Fibroblast of villous mesenchyme (primary cell): Measurements from ENCODE around the gene HOXB2. TPM values are rescaled to one million over a fixed set of nuclear protein-coding genes. Genes with fewer than 3 reads are reported as not detected.

ENCODE experiments used
- DNase-seq: peaks from one replicate; pipeline ENCODE4 v3.0.0-alpha.2; 2010; ENCODE audit warnings: low read depth
- H3K4me3 ChIP-seq: 2 replicates; pipeline ENCODE4 v1.5.1; 2011; ENCODE audit warnings: low read depth, mild to moderate bottlenecking, low read length
- CTCF ChIP-seq: IDR thresholded peaks from 2 replicates; pipeline ENCODE4 v1.5.1; 2012; ENCODE audit warnings: low read depth, mild to moderate bottlenecking, low read length; ENCODE audit not compliant: insufficient read depth
- total RNA-seq: library from RNA; depleted of rRNA; stranded (reverse); fragments of >200 nt; gene quantifications from 2 replicates; pipeline ENCODE4 v1.2.3, GENCODE V29; 2012

Gene HOXB2
- total RNA-seq, 1 donor: 4.3 TPM

GRCh38 chr17:48503747-48504146 is 41.2 kb downstream of the HOXB2 start:
- DNase-seq: peak; percentile 84
- H3K4me3 ChIP-seq: no peak overlapping the region
- no peak for TF ChIP-seq CTCF

GRCh38 chr17:48502901-48503300 is 42.0 kb downstream of the HOXB2 start:
- TF ChIP-seq CTCF: no peak
- DNase-seq: peak; percentile 83
- no peak overlapping the region for H3K4me3 ChIP-seq

- DNase-seq: no peak
- H3K4me3 ChIP-seq: no peak overlapping the region
- TF ChIP-seq CTCF: no peak
These were observed 42.6 kb downstream of the HOXB2 start for GRCh38 chr17:48502312-48502711.

DNA sequence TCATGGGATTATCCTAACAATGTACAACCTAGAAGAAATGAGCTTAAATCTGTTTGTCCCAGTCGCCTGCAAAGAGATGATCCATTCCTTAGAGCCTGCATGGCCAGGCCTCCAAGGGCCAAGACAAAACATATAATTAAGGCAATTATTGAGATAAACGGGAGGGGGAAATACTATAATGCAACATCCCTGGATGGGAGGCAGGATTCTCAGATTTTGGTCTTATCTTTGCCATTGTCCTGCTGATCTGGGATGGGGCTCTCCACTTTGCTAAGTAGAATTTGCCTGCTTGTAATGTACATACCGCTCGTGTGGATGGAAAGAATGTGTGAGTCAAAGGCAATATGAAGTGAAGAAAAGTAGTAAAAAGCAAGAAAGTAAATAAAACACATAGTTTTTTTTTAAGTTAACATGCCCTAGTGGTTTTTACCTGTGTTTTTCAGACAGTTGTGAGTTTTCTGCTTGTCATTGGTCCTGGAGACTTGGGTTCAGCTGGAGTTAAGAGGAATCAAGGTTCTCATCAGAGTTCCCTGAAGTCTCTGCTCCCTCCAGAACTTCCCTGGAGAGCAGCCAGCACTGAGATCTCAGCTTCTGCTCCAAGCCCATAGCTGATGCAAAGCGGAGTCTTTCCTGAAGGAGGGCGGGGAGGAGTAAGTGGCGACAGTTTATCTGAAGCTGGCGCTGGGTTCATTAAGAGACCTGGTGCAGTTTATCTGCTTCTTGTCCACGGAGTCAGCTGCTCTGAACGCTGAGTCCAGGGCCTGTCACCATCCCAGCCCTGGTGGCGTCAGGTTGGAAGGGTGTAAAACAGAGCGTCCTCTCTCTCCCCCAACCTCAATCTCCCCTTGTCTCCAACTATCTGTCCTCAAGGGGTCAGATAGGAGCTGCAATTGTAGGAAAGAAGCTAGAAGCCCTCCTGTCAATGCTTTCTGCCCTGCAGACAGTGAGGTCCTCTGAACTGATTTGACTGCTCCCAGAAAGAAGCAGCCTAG is 44.2 kb downstream of the HOXB2 start:
- H3K4me3 ChIP-seq: no peak overlapping the region
- peak; percentile 30 for TF ChIP-seq CTCF
- peak; percentile 53 for DNase-seq

- TF ChIP-seq CTCF: no peak
- DNase-seq: peak; percentile 40
- H3K4me3 ChIP-seq: no peak overlapping the region
These were observed 45.0 kb downstream of the HOXB2 start for GRCh38 chr17:48499735-48500434.

DNA sequence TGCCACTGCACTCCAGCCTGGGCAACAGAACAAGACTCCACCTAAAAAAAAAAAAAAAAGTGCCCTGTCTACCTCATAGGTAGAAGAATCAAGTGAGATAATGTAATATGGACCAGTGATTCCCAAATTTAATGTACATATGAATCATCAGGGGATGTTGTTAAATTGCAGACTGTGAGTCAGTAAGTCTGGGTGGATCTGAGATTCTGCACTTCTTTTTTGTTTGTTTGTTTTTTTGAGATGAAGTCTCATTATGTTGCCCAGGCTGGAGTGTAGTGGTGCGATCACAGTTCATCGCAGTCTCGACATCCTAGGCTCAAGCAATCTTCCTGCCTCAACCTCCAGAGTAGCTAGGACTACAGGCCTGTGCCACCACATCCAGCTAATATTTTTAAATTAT is 45.7 kb downstream of the HOXB2 start:
- no peak for TF ChIP-seq CTCF
- peak; percentile 57 for DNase-seq

More for the DNA sequence above, 45.7 kb downstream of the HOXB2 start:
- no peak overlapping the region for H3K4me3 ChIP-seq
